Left ventricle myocardium superior (tissue), 1 donor: Measurements from ENCODE around the gene CHAF1A. TPM values are rescaled to one million over a fixed set of nuclear protein-coding genes. Genes with fewer than 3 reads are reported as not detected.
A peak's percentile ranks its signal among the peaks of the same experiment; 100 is the strongest.

Source experiments
- ATAC-seq: fragments of 200-7000 bp; cut with Tn5 transposase; one replicate; pipeline ENCODE4 v1.9.1; 2020; ENCODE audit warnings: mild to moderate bottlenecking, moderate library complexity
- DNase-seq: peaks from one replicate; pipeline ENCODE4 v3.0.0-alpha.2; 2020
- intact Hi-C: fragments of 100-400 bp; cut with micrococcal nuclease; formaldehyde crosslinking; loops from one replicate; pipeline ENCODE4 v1.11.0; 2022
- total RNA-seq: library from RNA; stranded (reverse); fragmentation: NEBNext Ultra II Directional; extraction: Animal tissue kit (Norgen Biotek cat#: 25700); gene quantifications from one replicate; pipeline ENCODE4 v1.2.1, GENCODE V29; 2021
- donor health status: DM: no; HTN: yes; CAD: no; lungs with severe emphysema.

The CHAF1A gene
- total RNA-seq, 1 donor from 2014 or later, result 7.2 TPM

- intact Hi-C loops, result no loop called here
- ATAC-seq (no peak), DNase-seq (no peak)
These were observed 45.1 kb downstream of the CHAF1A start for GRCh38 chr19:4447327-4448146.

DNA sequence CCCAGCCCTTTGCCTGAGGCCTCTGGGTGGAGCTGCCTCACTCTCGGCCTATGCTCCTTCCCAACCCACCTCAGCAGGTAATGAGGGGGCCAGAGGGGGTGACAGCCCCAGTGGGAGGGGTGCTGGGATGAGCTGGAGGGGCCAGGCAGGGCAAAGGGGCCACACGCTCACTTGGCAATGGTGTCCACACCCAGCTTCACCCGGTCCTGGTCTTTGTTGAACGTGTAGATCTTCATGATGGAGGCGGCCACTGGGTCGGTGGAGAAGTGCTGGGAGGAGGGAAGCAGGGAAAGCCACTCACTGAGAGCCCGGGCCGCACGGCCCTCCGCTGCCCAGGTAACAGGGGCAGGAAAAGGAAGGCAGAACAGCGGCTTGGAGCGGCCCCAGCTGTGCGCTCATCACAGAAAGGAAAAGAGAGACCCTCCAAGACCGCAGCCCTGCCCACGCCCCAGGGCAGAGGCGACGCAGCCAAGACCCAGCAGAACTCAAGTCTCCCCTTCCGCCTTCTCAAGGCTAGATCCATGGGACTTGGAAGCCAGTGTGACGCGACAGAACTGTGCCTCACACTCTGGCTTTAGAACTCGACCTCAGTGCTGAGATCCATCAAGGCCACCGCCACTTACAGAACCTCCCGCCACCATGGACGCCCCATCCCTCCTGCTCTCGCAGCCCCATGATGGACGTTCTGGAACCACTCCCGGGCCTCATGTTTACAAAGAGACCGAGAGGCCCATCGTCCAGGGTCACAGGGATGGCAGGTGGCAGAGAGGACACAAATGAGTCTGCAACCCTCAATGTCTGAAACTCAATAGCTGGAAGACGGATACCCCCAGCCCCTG, 45.9 kb downstream of the CHAF1A start:
- ATAC-seq (peak; percentile 1), DNase-seq (no peak)
- intact Hi-C loops, result no loop called here

GRCh38 chr19:4449022-4449638, 46.7 kb downstream of the CHAF1A start:
- peak; percentile 90 for DNase-seq
- ATAC-seq, result peak; percentile 87
- intact Hi-C loops, result no loop called here

DNA sequence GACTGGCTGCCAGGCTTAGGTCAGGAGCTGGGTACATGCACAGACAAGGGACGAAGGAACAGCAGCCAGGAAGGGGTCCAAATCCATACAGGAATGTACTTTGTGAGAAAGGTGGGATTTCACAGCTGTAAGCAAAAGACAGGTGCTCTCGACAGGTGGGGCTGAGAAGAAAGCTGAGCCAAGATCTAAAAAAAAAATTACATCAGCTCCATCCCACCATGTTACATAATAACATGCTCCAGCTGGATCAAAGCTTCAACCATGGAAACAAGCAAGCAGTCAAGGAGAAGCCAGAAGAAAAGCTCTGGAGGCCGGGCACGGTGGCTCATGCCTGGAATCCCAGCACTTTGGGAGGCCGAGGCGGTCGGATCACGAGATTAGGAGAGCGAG, 47.2 kb downstream of the CHAF1A start:
- intact Hi-C loops, result no loop called here
- no peak for DNase-seq
- no peak for ATAC-seq

GRCh38 chr19:4452230-4452990, 50.0 kb downstream of the CHAF1A start:
- intact Hi-C loops, result no loop called here
- ATAC-seq (no peak), DNase-seq (no peak)

DNA sequence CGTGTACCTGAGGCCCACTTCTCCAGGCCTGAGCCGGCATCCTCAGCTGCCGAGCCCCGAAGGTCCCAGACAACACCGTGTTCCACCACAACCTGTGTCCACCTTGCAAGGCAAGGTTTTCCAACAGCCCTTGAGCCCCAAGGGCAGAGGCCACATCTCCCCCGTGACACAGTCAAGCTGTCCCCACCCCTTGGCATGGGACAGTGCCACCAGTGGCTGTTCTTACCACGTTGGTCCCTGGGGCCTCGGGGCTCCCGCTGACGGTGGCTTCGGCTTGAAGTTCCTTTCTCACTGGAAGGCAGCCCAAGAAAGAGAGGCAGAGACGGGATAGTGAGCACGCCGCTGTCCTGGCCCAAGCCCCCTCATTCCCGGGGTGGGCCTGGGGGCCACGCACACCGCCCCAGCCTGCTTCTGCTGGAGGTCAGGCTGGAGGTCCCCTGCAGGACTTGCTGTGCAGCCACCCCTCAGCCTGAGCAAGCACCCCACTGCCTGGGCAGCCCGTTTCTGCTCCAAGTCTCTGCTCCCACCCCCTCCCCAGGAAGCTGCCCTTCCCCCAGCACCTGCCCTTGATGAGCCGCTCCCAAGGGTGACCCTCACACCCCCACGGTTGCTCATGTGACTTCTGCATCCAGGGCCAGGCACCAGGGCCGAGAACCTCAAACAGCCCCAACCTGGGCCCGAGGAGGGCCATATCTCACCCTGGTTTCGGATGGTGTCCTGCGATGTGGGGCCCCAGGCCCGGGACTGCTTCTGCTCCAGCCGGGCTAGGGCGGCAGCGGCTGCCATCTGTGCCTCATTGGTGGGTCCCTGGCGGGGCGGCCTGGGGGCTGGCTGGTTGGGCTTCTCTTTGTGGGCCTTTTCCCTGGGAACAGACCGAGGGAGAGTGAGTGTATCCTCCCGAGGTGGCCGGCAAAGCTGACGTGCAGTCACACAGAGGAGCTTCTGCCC, 51.1 kb downstream of the CHAF1A start:
- ATAC-seq (no peak), DNase-seq (no peak)
- intact Hi-C loops, result no loop called here

GRCh38 chr19:4454747-4455718, 52.6 kb downstream of the CHAF1A start:
- DNase-seq, result no peak
- ATAC-seq, result no peak
- intact Hi-C loops, result no loop called here

DNA sequence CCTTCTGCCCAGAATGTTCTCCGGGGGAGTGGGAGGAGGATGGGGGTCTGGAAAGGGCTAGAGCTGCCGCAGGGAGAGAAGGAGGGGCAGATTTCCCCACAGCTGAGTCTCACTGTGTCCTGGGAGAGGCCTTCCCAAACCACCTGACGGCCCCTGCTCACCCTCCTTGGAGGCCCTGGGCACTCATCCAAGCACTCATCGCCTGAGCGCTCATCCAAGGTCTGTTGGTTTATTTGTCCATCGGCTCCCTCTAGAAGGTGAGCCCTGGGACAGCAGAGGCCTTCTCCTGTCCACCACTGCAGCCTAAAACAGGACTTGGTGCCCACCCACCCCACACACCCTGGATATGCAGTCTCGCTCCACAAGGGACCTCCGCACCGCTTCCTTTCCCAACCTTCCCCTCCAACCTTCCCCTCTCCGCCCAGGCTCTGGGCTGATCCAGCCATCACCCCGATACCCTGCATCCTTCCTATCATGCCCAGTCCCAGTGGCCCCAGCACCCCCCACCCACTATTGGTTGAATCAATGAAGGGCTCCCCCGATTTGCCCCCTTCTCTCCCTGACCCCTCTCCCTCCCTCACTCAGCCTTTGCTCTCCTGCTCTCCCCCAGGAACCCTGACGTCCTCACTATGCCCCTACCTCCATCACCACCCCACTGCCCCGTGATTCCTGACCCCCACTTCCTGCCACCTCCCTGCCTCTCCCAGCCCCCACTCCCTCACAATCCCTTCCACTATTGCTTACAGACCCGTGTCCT, 53.5 kb downstream of the CHAF1A start:
- peak; percentile 66 for ATAC-seq
- intact Hi-C loops, result no loop called here
- DNase-seq, result peak; percentile 83

DNA sequence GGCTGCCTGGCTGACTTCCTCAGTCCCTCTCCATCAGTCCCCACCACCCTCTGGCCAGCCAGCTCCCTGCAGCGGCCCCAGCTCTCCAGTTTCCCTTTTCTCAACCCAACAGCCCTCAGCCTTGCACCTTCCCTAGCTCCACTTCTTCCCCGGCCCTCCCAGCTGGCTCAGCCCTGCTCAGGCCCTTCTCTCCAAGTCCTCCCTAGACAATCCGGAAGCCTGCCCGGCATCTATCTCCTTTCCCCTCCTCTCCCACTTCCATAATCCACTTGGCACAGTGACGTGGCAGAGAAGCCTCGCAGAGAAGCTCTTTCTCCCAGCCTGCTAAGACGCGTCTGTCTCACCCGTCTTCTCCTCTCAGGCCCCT, 54.0 kb downstream of the CHAF1A start:
- no peak for DNase-seq
- ATAC-seq, result peak; percentile 13
- intact Hi-C loops, result no loop called here

GRCh38 chr19:4456843-4457653, 54.6 kb downstream of the CHAF1A start:
- ATAC-seq (peak; percentile 53), DNase-seq (no peak)
- intact Hi-C loops, result no loop called here

DNA sequence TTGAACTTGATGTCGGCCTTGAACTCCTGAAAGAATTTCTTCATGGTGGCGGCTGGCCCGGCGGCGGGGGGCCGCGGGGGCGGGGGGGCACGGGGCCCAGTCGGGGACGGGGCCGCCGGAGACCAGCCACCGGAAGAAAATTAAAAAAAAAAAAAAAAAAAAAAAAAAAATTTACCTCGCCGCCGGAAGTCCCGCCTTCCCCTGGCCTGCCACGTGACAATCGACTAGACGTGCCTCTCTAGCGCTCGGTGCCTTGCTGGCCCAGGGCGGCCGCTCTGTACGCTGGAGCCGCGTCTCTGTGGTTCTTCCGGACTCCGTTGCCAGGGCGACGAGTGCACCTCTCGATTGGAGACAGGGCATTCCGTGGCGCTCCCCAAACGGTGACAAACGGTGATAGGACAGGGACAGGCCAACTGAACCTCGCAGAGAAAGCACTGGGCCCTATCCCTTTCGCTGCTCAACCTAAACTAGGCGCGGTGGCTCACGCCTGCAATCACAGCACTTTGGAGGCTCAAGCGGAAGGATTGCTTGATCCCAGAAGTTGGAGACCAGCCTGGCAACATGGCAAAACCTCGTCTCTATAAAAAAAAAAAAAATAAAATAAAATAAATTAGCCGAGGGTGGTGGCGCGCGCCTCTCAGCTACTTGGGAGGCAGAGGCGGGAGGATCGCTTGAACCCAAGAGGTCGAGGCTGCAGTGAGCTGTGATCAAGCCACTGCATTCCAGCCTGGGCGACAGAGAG, 55.4 kb downstream of the CHAF1A start, which contains the start of gene UBXN6:
UBXN6 (minus strand) TSS at position 141 of the 742 bp plus-strand sequence; CDS start at position 44, 97 bp downstream.
- intact Hi-C loops, result no loop called here
- DNase-seq, result peak; percentile 99
- peak; percentile 90 for ATAC-seq

DNA sequence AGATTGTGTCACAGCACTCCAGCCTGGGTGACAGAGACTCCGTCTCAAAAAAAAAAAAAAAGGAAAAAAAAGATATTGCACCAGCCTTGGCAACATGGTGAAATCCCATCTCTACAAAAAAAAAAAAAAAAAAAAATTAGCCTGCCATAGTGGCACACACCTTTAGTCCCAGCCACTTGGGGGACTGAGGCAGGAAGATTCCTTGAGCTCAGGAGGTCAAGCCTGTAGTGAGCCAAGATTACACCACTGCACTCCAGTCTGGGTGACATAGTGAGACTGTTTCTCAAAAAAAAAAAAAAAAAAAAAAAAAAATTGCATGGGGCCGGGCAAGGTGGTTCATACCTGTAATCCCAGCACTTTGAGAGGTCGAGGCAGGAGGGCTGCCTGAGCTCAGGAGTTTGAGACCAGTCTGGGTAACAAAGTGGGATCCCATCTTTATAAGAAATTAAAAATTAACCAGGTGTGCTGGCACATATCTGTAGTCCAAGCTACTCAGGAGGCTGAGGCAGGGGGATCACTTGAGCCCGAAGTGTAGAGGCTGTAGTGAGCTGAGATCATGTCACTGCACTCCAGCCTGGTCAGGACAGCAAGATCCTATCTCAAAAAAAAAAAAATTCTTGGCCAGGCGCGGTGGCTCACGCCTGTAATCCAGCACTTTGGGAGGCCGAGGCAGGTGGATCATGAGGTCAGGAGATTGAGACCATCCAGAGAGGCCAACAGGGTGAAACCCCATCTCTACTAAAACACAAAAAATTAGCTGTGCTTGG, 62.6 kb downstream of the CHAF1A start:
- ATAC-seq, result no peak
- intact Hi-C loops, result no loop called here
- DNase-seq, result no peak

DNA sequence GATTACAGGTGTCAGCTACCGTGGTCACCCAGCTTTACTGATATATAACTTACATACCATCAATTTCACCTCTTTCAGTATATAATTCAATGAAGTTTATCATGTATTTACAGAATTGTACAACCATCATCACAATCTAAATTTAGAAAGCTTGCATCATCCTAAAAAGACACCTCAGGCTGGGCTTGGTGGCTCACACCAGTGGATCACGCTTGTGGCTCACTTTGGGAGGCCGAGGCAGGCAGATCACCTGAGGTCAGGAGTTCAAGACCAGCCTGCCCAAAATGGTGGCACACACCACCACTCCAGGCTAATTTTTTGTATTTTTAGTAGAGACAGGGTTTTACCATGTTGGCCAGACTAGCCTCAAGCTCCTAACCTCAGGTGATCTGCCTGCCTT, 65.4 kb downstream of the CHAF1A start:
- DNase-seq (no peak), ATAC-seq (no peak)
- intact Hi-C loops, result no loop called here
